ENCODE results near the gene GUCY1A2. TPM values are rescaled to one million over a fixed set of nuclear protein-coding genes. Genes with fewer than 3 reads are reported as not detected.

GUCY1A2 gene
- total RNA-seq, 1 donor from 2014 or later, result 23.5 TPM

GRCh38 chr11:106691807-106692365 lies 326.4 kb downstream of the GUCY1A2 start:
- ATAC-seq (no peak), DNase-seq (no peak)
- Histone ChIP-seq H3K27ac (no peak overlapping the region), H3K27me3 (ENCODE audit: low read depth) (no peaks in the 10 kb centered on the region), H3K36me3 (no peaks in the 10 kb centered on the region), H3K9me3 (no peaks in the 10 kb centered on the region), H3K4me3 (no peak overlapping the region), H3K4me1 (no peaks in the 10 kb centered on the region)
- intact Hi-C loops (cut with DNase I), result no loop called here
- no peak for TF ChIP-seq CTCF (IDR thresholded peaks at IDR 0.05)

- no peaks in the 10 kb centered on the region for H3K27me3 ChIP-seq (ENCODE audit: low read depth)
Observed at GRCh38 chr11:106690923-106691322, 327.4 kb downstream of the GUCY1A2 start.

GRCh38 chr11:106684944-106685343 lies 333.3 kb downstream of the GUCY1A2 start:
- no peak for TF ChIP-seq CTCF (IDR thresholded peaks at IDR 0.05)
- no peak for DNase-seq
- ATAC-seq, result no peak
- no peaks in the 10 kb centered on the region for H3K36me3 ChIP-seq
- no peak overlapping the region for H3K4me3 ChIP-seq
- no peaks in the 10 kb centered on the region for H3K27me3 ChIP-seq (ENCODE audit: low read depth)
- H3K27ac ChIP-seq, result no peak overlapping the region
- intact Hi-C loops (cut with DNase I), result no loop called here
- no peaks in the 10 kb centered on the region for H3K9me3 ChIP-seq
- no peaks in the 10 kb centered on the region for H3K4me1 ChIP-seq

More at GRCh38 chr11:106690923-106691322, 327.4 kb downstream of the GUCY1A2 start:
- no peak for TF ChIP-seq CTCF (IDR thresholded peaks at IDR 0.05)
- Histone ChIP-seq H3K27ac (no peak overlapping the region), H3K4me1 (no peaks in the 10 kb centered on the region), H3K36me3 (no peaks in the 10 kb centered on the region), H3K4me3 (no peak overlapping the region), H3K9me3 (no peaks in the 10 kb centered on the region)
- intact Hi-C loops (cut with DNase I), result no loop called here
- DNase-seq (no peak), ATAC-seq (no peak)

- TF ChIP-seq CTCF (IDR thresholded peaks at IDR 0.05), result no peak
- Histone ChIP-seq H3K4me1 (no peaks in the 10 kb centered on the region), H3K36me3 (no peaks in the 10 kb centered on the region), H3K9me3 (no peaks in the 10 kb centered on the region), H3K27me3 (ENCODE audit: low read depth) (no peaks in the 10 kb centered on the region), H3K27ac (no peak overlapping the region), H3K4me3 (no peak overlapping the region)
- intact Hi-C loops (cut with DNase I), result no loop called here
- DNase-seq, result no peak
- no peak for ATAC-seq
Observed at GRCh38 chr11:106683435-106683834, 334.8 kb downstream of the GUCY1A2 start.

GRCh38 chr11:106681435-106681834 lies 336.8 kb downstream of the GUCY1A2 start:
- Histone ChIP-seq H3K4me3 (no peak overlapping the region), H3K27ac (no peak overlapping the region), H3K9me3 (no peaks in the 10 kb centered on the region), H3K27me3 (ENCODE audit: low read depth) (no peaks in the 10 kb centered on the region), H3K36me3 (no peaks in the 10 kb centered on the region), H3K4me1 (no peaks in the 10 kb centered on the region)
- intact Hi-C loops (cut with DNase I), result no loop called here
- ATAC-seq, result no peak
- no peak for DNase-seq
- no peak for TF ChIP-seq CTCF (IDR thresholded peaks at IDR 0.05)
